AG10803 (cell line): ENCODE results near the gene KRTAP5-7.
A peak's percentile ranks its signal among the peaks of the same experiment; 100 is the strongest.

Experiments used
- DNase-seq: peaks from one replicate; pipeline ENCODE4 v3.0.0; 2010; ENCODE audit warnings: low read depth
- H3K4me3 ChIP-seq: 2 replicates; pipeline ENCODE4 v1.5.1; 2011; ENCODE audit warnings: mild to moderate bottlenecking, low read length, control low read depth
- CTCF ChIP-seq: conservative IDR thresholded peaks from 2 replicates; pipeline ENCODE4 v1.5.1; 2011; ENCODE audit warnings: mild to moderate bottlenecking, low read length, control low read depth, inconsistent platforms

The KRTAP5-7 gene

GRCh38 chr11:71498091-71498490 lies 29.0 kb upstream of the KRTAP5-7 start:
- DNase-seq, result no peak
- TF ChIP-seq CTCF, result no peak
- H3K4me3 ChIP-seq, result no peak overlapping the region

- no peak for TF ChIP-seq CTCF
- peak; percentile 26 for DNase-seq
- no peak overlapping the region for H3K4me3 ChIP-seq
Measured at GRCh38 chr11:71499125-71499524, 27.9 kb upstream of the KRTAP5-7 start.

- no peak overlapping the region for H3K4me3 ChIP-seq
- no peak for DNase-seq
- TF ChIP-seq CTCF, result no peak
Measured at GRCh38 chr11:71499546-71499945, 27.5 kb upstream of the KRTAP5-7 start.

- DNase-seq, result no peak
- TF ChIP-seq CTCF, result no peak
- no peak overlapping the region for H3K4me3 ChIP-seq
Measured at GRCh38 chr11:71500601-71501021, 26.5 kb upstream of the KRTAP5-7 start.

GRCh38 chr11:71501071-71501985 lies 25.7 kb upstream of the KRTAP5-7 start:
- no peak overlapping the region for H3K4me3 ChIP-seq
- no peak for DNase-seq
- no peak for TF ChIP-seq CTCF

GRCh38 chr11:71502026-71502425 lies 25.0 kb upstream of the KRTAP5-7 start:
- H3K4me3 ChIP-seq, result no peak overlapping the region
- DNase-seq, result no peak
- no peak for TF ChIP-seq CTCF

GRCh38 chr11:71502871-71503435 lies 24.1 kb upstream of the KRTAP5-7 start:
- no peak overlapping the region for H3K4me3 ChIP-seq
- TF ChIP-seq CTCF, result no peak
- DNase-seq, result no peak
